Thyroid gland (tissue), 4 donors: Measurements from ENCODE around the gene PIEZO2.

Experiments used
- CTCF ChIP-seq, 6 experiments: fragments of 200-600 bp in 3 of 6; fragments of 450-650 bp in 3 of 6; sonication (generic) in 3 of 6; IDR thresholded peaks; one replicate each; pipeline ENCODE4 v1.5.1; 2016 to 2019; ENCODE audit warnings: antibody characterized with exemption in 6 of 6, mild to moderate bottlenecking in 2 of 6, inconsistent platforms in 1 of 6, moderate library complexity in 1 of 6
- POLR2A ChIP-seq, 2 donors: fragments of 450-650 bp; IDR thresholded peaks; one replicate each; pipeline ENCODE4 v1.6.1; 2017; ENCODE audit warnings: antibody characterized with exemption in 2 of 2, mild to moderate bottlenecking in 2 of 2, moderate library complexity in 1 of 2

- TF ChIP-seq CTCF (IDR thresholded peaks at IDR 0.05) (no peak), POLR2A (IDR thresholded peaks at IDR 0.05) (no peak)
Observed at GRCh38 chr18:10997885-10998284, 151.5 kb downstream of the PIEZO2 start.
